GM18951 (cell line): ENCODE data around the gene PCDH9.

ENCODE experiments used
- POLR2A ChIP-seq: IDR thresholded peaks from 4 replicates; pipeline ENCODE4 v1.6.1; 2011; ENCODE audit warnings: mild to moderate bottlenecking; ENCODE audit not compliant: insufficient read length, insufficient read depth; ENCODE audit errors: extremely low read depth
- in situ Hi-C: fragments of 300-500 bp; cut with MboI; formaldehyde crosslinking; loops from one replicate; pipeline ENCODE4 v1.12.0; 2022; ENCODE audit warnings: low sequenced_read_pairs, mixed read lengths, inconsistent platforms; ENCODE audit not compliant: unreplicated experiment

The PCDH9 gene

DNA sequence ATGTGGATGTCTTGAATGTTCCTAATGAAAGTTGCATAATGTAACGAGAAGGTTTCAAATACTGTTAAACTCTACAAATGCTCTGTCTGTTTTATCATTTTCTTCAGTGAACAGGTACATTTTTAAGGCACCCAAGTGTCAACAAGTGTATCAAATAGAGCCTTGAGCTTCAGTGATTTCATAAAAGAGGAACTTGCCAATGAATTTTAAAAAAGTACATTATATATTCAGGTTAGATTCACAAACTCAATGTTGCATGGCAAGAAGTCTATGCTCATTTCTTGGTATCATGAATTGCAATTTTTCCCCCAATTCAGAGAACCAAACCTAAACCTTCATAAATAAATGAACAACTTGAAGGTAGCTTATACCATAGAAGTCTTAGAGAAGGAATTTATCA, 838.8 kb downstream of the PCDH9 start:
- in situ Hi-C loops: no loop called here
- no peak for TF ChIP-seq POLR2A

DNA sequence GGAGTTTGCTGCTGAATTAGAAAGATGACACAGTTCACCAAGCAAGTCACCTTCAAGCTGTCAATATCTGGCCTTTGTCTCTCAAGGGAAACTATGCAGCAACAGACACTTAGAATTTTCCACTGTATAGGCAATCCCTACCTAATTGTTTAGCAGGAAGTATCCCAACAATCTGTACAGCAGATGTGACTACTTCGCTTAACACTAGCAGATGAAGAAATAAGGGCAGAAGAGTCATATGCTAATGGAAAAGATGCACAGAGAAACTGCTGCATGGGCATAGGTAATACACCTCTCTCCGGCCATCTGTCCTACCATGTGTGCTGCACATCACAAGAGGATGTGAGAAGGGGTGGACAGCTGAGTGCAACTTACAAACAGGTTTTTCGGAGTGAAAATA, 851.2 kb downstream of the PCDH9 start:
- no peak for TF ChIP-seq POLR2A
- in situ Hi-C loops: no loop called here

DNA sequence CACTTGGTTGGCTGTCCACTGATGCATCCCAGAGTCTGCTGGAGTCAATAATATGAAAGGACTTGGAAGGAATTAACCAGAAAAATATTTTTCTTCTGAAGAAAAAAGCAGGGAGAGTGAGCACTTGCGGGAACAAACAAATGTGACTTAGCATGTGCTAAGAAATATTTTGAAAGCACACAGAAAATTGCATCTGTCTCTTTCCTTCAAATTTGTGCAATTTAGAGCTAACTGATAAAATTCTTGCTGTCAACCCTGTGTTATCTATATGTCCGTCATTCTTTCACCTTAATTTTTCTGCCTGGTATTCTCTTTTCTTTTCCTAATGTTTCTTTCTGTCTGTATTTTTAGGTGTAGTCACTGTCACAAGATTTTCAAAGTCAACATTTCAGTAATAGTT, 852.6 kb downstream of the PCDH9 start:
- in situ Hi-C loops: no loop called here
- no peak for TF ChIP-seq POLR2A

DNA sequence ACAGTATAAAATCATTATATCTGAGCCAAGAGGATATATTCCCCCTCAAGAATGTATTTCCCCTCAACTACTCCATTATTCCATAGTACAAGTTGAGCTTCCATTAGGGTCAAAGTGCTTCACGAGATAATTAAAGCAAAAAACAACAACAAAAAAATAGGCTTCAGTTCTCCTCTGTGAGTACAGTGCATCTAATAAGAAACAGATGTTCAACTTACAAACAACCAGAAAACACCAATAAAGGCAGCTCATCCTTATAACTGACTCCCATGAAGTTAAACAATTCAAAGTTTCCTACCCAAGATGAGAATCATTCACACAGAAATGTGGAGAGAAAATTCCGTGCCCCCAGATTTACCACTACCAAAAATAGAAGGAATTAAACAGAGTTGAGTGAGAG, 854.4 kb downstream of the PCDH9 start:
- in situ Hi-C loops: no loop called here
- TF ChIP-seq POLR2A: no peak

DNA sequence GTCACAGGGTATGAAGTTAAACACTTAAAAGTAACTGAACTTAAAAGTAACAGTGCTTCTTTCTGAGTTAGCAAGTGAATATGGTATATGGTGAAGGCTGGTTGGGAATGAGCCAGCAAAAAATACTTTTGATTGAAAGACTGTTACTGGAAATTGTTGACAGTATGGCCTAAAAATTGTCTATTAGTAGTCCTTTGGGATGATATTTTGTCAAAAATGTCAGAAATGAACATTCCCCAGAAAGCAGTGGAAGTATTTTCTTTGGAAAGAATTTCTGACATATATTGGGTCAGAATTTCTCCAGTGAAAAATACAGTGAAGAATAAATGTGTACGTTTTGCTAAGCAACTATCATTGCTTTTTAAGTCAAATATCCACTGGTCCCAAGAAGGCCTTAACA, 860.5 kb downstream of the PCDH9 start:
- in situ Hi-C loops: no loop called here
- no peak for TF ChIP-seq POLR2A

DNA sequence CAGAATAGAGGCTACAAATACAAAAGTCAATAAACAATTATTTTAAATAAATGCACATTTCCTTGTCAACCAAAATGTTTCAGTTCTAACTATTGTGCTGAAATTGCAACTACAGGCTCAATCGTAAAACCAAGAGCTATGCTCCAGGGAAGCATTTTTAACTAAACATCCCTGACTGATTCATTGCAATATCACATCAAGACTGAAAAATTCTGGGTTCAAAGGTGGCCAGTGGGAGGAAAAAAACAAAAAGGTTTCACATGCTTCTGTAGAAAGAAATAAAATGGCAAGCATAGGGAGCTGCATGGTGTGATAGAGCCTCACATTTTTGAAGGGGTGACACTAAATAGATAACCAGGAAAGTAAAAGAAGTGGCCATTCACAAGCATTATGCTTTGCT, 862.8 kb downstream of the PCDH9 start:
- no peak for TF ChIP-seq POLR2A
- in situ Hi-C loops: no loop called here

DNA sequence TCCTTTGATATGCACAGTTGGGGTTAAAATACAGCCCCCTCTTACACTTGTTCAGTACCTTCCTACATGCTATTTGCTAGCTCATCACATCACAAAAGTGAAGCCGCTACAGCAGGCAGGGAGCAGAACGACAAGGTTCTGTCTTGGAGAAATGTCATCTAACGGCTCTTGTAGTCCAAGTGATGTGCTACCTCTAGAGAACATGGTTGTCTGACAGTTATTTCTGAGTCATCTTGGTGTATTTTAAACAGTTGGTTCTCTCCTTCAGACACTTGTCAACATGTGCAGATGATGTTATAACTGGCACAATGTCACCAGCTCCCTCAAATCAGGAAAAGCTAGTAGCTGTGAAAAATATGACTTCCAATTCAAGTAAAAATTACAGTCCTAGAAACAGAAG, 865.0 kb downstream of the PCDH9 start:
- no peak for TF ChIP-seq POLR2A
- in situ Hi-C loops: no loop called here

DNA sequence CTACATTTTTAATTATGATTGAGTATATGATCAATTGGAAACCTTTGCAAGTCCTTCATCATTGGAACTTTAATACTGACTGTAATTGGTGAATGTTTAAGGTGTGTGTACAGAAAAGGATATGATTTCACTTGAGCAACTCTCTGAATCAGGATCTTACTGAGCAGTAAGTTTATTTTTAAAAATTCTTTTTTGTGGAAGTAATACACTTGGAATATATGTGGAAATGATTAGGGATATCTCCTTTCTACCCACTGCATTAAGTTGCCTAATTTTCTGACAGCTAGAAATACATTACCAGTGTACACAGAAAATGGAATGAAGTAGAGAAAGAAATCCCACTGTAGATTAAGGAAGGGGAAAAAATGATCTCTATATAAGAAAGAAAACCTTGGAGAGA, 865.8 kb downstream of the PCDH9 start:
- TF ChIP-seq POLR2A: no peak
- in situ Hi-C loops: no loop called here

DNA sequence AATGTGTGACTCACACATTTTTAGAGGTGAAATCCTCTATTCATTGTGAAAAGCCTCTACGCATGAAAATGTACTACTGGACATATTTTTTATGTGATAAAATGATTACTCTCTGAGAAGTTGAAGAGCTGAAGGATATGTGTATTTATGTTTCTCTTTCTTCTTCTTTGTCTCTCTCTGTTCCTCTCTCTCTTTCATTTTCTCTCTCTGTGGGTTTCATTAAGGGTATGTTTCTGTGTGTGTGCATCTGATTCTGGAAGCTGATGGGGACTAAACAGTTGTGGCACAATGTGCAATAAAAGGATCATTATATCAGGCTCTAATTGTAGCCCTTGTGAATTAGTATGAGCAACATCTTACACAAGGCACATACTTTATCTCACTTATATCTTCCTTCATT, 867.7 kb downstream of the PCDH9 start:
- in situ Hi-C loops: no loop called here
- TF ChIP-seq POLR2A: no peak

DNA sequence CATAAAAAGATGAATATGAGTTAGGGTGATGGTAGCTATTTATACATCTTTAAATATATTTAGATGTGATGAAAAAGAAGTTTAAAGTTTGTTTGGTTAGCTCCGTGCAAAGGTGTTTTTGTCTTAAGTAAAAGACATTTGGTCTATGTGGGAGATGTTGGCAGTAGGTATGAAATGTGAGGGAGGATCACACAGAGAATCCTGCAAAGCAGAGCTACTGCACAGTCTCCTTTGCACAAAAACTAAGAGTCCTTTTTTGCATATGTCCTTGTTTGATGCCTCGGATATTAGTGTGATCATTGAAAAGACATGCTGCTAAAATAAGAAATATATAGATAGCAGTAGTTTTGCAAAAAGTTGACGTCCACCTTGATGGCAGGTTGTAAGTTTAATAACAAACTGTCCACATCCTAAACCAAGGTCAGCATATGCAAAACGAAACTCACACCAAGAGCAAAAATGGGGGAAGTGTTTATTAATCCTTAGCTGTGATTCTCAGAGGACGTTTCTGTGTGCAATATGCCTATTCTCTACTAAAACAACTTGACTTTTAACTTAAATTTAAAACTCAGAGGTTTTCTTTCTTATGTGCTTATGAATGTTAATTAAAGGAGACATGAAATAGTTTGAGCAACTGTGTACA, 870.1 kb downstream of the PCDH9 start:
- in situ Hi-C loops: no loop called here
- TF ChIP-seq POLR2A: no peak

DNA sequence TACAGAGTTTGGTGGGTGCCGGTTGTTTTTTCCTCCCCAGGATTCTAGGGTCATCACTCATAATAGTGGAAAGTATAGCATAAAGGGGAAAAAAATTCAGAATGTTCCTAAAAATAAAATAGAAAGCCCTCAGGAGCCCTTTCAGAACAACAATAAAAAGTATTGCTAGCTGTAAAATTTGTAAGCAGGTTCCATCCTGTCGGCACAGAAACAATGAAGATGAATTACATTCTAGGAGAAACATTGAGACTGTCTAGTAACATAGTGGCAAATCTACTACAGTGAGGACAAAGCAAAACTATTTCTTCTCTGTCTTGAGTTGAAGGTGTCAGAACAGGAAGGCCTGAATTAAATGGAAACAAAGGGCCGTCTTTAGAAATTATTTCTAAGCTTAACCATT, 870.7 kb downstream of the PCDH9 start:
- TF ChIP-seq POLR2A: no peak
- in situ Hi-C loops: no loop called here

DNA sequence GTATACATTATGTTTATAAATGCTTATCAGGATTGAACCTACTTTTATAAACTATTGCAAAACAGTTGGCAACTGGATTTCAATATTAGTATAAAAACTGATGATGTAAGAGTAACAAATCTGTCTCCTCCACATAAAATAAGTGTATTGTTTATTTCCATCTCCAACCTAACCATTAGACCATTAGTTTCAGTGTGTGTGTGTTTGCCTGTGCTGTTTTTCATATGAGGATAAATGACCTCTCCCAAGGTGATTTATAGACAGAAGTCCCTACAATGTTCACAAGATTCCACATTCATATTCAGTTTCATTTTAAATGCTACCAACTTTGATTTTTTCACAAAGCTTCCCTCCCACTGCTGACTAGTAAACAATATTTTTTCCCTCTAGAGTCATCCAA, 871.6 kb downstream of the PCDH9 start:
- in situ Hi-C loops: no loop called here

DNA sequence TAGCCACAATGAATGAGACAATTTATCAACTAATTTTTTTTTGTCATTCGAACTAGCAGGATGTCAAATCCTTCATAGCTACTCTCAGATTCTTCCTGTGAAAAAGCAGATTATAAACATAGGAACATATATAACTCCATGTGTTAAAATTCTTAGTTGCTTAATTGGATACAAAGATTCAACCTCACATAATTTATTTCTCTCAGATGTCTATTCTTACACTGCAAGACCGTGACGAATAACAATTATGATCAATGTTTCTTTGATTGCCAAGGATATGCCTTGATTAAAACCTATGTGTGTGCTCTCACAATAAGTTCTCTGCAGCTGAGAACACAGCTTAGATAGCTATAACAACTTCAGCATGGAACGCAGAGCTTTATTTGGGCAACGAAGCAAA, 872.7 kb downstream of the PCDH9 start:
- no peak for TF ChIP-seq POLR2A
- in situ Hi-C loops: no loop called here

More for the DNA sequence above, 871.6 kb downstream of the PCDH9 start:
- TF ChIP-seq POLR2A: no peak

DNA sequence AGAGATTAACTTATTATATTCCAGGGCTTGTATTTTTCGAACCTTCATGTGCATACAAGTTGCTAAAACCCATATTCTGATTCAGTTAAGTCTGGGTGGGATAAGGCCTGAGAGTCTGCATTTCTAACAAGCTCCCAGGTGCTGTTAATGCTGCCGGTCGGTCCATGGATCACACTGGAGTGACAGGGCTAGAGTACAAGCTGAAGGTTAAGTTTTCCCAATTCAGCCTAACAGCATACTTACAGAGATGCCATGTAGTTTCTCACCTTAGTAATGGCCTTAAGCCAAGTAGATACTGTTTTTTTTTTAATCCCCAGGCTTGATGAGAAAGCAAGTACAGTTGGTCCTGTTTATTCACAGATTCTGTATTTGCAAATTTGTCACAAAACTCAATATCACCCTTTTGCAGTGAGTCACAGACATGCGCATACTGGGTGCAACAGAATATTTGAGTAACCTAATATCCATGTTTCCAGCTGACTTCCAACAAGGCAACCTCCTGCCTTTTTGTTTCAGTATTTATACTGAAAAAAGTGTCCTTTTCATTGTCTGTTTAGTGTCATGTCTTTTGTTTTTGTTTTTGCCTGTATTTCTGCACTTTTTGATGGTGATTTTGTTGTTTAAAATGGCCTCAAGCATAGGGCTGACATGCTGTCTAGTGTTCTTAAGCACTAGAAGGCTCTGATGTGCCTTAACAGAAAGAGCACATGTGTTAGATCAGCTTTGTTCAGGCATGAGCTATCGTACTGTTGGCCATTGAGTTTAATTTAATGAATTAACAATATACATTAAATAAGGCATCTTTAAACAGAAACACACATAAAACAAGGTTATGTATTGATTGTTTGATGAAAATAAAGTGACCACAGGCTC, 875.0 kb downstream of the PCDH9 start:
- TF ChIP-seq POLR2A: no peak
- in situ Hi-C loops: no loop called here

DNA sequence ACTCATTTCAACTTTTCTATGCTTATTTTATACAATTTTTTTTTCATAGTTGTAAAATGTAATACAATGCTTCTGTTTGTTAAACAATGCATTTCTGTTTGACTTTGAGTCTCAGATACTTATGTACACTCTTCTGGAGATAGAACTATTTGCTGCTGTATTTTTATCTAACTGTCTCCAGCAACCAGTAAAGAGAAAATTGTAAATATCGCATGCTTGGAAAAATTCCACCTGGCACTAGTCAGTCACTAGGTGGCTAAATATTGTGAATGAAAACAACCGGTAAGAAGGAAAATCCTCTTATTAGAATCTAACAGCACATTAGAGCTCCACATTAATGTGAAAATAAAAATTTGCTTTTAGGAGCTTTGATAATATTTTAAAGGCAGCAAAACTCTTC, 876.5 kb downstream of the PCDH9 start:
- in situ Hi-C loops: no loop called here
- no peak for TF ChIP-seq POLR2A

DNA sequence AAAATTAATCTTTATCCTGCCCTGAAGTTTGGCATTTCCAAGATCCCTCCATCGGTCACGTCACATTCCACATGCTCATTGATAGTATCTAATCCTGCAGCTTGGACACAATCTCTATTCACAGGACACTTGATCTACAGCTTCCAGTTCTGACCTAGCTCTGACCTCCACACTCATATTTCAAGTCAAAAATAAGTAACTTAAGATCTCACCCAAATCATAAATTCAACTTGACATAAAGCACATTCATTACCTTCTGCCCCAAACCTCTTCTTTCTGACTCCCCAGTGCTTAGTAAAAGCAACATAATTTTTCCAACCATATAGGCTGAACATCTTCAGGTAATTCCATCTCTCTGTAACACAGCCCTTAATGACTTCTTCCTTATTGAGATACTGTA, 880.2 kb downstream of the PCDH9 start:
- TF ChIP-seq POLR2A: no peak
- in situ Hi-C loops: no loop called here
